Osteoblast (primary cell): Measurements from ENCODE around the gene MAN2A2. TPM values are rescaled to one million over a fixed set of nuclear protein-coding genes. Genes with fewer than 3 reads are reported as not detected.

ENCODE experiments used
- DNase-seq: peaks from one replicate; pipeline ENCODE4 v3.0.0; 2011; ENCODE audit warnings: low spot score, mixed read lengths; ENCODE audit not compliant: insufficient read length; ENCODE audit errors: missing footprints
- H2AFZ ChIP-seq: 2 replicates; pipeline ENCODE4 v1.6.0; 2011; ENCODE audit warnings: mild to moderate bottlenecking, low read length
- H3K27ac ChIP-seq: 2 replicates; pipeline ENCODE4 v1.5.1; 2011; ENCODE audit warnings: mild to moderate bottlenecking, low read depth, low read length, moderate library complexity
- H3K27me3 ChIP-seq: 2 replicates; pipeline ENCODE4 v1.6.0; 2012; ENCODE audit warnings: mild to moderate bottlenecking, control low read depth, inconsistent platforms, low read length, moderate library complexity; ENCODE audit not compliant: insufficient read depth
- H3K36me3 ChIP-seq: 2 replicates; pipeline ENCODE4 v1.5.1; 2011; ENCODE audit warnings: mild to moderate bottlenecking, low read length, control low read depth, moderate library complexity; ENCODE audit not compliant: insufficient read depth
- H3K4me1 ChIP-seq: 2 replicates; pipeline ENCODE4 v1.5.1; 2011; ENCODE audit warnings: mild to moderate bottlenecking, low read length, control low read depth, moderate library complexity; ENCODE audit not compliant: insufficient read depth
- H3K4me2 ChIP-seq: 2 replicates; pipeline ENCODE4 v1.6.0; 2011; ENCODE audit warnings: mild to moderate bottlenecking, low read length; ENCODE audit not compliant: insufficient read depth
- H3K4me3 ChIP-seq: fragments of 200-600 bp; sonication (generic); 3 replicates; pipeline ENCODE4 v1.5.1; 2012; ENCODE audit warnings: mild to moderate bottlenecking, low read length, inconsistent platforms; ENCODE audit not compliant: insufficient read depth
- H3K79me2 ChIP-seq: 2 replicates; pipeline ENCODE4 v1.6.0; 2012; ENCODE audit warnings: mild to moderate bottlenecking, low read length, control low read depth, inconsistent platforms; ENCODE audit not compliant: insufficient read depth
- H3K9me3 ChIP-seq: 2 replicates; pipeline ENCODE4 v1.5.1; 2011; ENCODE audit warnings: low read depth, low read length, control low read depth
- H4K20me1 ChIP-seq: 2 replicates; pipeline ENCODE4 v1.6.0; 2012; ENCODE audit warnings: mild to moderate bottlenecking, low read length, control low read depth; ENCODE audit not compliant: insufficient read depth
- total RNA-seq: library from RNA; depleted of rRNA; stranded (reverse); fragments of >200 nt; gene quantifications from 2 replicates; pipeline ENCODE4 v1.2.3, GENCODE V29; 2012
- TF ChIP-seq, protein P1 (sequence below): IDR thresholded peaks from 2 replicates; pipeline ENCODE4 v1.5.1; 2011; ENCODE audit warnings: mild to moderate bottlenecking, low read depth, low read length, moderate library complexity; ENCODE audit errors: extremely low read depth

The MAN2A2 gene
- total RNA-seq, result 15.2 and 20.0 TPM in 2 replicates

DNA sequence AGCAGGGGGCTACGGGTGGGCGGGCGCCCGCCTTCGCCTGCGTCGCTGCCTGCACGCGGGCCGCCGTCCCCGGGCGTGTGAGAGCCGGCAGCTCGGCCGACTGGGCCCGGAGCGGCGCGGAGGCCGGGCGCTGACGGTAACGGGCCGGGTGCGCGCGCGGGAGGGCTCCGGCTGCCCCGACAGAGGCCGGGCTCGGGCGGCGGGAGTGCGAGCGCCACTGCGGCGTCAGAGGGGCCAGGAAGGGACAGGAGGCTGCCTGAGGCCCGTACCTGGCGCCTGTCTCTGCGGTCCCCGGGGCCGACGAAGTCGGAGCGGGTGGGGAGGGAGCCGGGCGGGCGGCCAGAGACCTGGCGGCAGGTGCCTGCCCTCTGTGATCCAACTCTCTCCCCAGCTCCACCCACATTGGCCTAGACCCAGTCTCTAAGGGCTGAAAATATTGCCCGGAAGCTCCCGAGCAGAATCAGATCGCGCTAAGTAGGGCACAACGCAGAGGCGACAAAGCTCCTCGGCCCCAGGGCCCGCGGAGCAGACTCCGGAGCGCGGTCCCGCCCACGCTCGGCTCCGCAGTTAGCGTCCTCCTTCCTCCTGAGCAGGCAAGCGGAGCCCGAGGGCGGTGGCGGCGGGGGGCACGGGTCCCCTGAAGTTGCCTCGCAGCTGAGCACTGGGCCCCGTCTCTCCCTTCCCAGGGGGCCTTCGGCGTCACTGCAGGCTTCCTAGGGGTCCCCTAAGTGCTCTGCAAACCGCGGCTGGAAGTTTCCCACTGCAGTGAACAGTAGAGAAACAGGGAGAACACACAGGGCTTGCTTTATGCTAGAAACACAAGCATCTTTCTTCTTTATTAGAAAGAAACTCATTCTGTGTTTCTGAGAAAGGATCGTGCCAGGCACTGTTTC, at the start of gene MAN2A2:
TSS of gene MAN2A2 (plus strand) at position 463 of the 893 bp plus-strand sequence. CDS start 906 bp downstream, outside the sequence.
- Histone ChIP-seq H3K4me2 (peak within 1 kb of the TSS; percentile 85), H2AFZ (peak within 1 kb of the TSS; percentile 89), H3K4me3 (peak within 1 kb of the TSS; percentile 78), H3K4me1 (peaks cover 7% of the 10 kb centered on the region), H3K36me3 (peaks cover 12% of the 10 kb centered on the region), H4K20me1 (peaks cover 3% of the 10 kb centered on the region), H3K79me2 (no peaks in the 10 kb centered on the region), H3K27me3 (no peaks in the 10 kb centered on the region), H3K27ac (peak within 1 kb of the TSS; percentile 48), H3K9me3 (no peaks in the 10 kb centered on the region)
- TF ChIP-seq, protein P1, sequence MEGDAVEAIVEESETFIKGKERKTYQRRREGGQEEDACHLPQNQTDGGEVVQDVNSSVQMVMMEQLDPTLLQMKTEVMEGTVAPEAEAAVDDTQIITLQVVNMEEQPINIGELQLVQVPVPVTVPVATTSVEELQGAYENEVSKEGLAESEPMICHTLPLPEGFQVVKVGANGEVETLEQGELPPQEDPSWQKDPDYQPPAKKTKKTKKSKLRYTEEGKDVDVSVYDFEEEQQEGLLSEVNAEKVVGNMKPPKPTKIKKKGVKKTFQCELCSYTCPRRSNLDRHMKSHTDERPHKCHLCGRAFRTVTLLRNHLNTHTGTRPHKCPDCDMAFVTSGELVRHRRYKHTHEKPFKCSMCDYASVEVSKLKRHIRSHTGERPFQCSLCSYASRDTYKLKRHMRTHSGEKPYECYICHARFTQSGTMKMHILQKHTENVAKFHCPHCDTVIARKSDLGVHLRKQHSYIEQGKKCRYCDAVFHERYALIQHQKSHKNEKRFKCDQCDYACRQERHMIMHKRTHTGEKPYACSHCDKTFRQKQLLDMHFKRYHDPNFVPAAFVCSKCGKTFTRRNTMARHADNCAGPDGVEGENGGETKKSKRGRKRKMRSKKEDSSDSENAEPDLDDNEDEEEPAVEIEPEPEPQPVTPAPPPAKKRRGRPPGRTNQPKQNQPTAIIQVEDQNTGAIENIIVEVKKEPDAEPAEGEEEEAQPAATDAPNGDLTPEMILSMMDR, result no peak
- DNase-seq, result peak; percentile 97

DNA sequence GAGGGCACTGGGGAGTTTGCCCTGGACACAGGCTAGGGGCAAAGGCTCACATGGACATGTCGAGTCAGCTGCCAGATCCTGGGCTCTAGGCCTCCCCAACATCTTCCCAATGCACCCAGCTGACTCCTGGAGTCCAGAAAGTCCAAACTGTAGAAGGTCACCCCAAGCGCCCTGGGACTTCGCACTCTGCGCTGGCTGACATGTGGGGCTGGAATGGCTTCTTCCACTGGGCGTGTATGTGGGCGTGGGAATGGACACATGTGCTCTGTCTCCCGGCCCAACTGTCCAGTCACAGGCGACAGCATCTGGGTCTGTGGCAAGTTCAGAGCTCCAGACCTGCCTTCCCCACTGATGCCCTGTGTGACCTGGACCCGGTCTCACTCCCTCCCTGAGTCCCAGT, 48.0 kb upstream of the MAN2A2 start:
- no peak overlapping the region for H2AFZ ChIP-seq
- H3K79me2 ChIP-seq, result no peaks in the 10 kb centered on the region
- peaks cover 7% of the 10 kb centered on the region for H3K4me1 ChIP-seq
- no peak overlapping the region for H3K4me2 ChIP-seq
- peak; percentile 14 for DNase-seq
- no peaks in the 10 kb centered on the region for H3K27me3 ChIP-seq
- H3K9me3 ChIP-seq, result no peaks in the 10 kb centered on the region
- H4K20me1 ChIP-seq, result no peaks in the 10 kb centered on the region
- H3K36me3 ChIP-seq, result no peaks in the 10 kb centered on the region
- no peak overlapping the region for H3K27ac ChIP-seq
- TF ChIP-seq, protein P1, result no peak
- no peak overlapping the region for H3K4me3 ChIP-seq

DNA sequence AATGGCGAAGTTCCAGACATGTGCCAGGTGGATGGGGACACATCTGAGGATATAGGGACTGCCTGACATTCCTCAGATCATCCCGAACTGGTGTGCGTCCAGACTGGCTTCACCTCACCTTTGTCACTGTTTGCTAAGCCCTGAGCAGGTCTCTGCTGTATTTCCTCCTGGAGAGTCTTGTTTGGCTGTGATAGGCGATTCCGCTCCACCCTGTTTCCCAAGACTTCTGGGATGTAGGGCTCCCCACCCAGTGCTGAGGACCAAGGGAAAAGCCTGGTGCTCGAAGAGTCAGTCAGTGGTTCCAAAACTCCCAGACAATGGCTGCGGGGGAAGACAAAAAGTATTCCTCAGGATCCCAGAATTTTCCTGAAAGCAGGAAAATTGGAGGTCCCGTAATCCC, 45.8 kb upstream of the MAN2A2 start:
- Histone ChIP-seq H3K27me3 (no peaks in the 10 kb centered on the region), H2AFZ (no peak overlapping the region), H3K36me3 (no peaks in the 10 kb centered on the region), H4K20me1 (no peaks in the 10 kb centered on the region), H3K4me3 (no peak overlapping the region), H3K27ac (no peak overlapping the region), H3K79me2 (no peaks in the 10 kb centered on the region), H3K4me1 (peaks cover 5% of the 10 kb centered on the region), H3K4me2 (no peak overlapping the region), H3K9me3 (no peaks in the 10 kb centered on the region)
- TF ChIP-seq, protein P1, result no peak
- DNase-seq, result peak; percentile 17

DNA sequence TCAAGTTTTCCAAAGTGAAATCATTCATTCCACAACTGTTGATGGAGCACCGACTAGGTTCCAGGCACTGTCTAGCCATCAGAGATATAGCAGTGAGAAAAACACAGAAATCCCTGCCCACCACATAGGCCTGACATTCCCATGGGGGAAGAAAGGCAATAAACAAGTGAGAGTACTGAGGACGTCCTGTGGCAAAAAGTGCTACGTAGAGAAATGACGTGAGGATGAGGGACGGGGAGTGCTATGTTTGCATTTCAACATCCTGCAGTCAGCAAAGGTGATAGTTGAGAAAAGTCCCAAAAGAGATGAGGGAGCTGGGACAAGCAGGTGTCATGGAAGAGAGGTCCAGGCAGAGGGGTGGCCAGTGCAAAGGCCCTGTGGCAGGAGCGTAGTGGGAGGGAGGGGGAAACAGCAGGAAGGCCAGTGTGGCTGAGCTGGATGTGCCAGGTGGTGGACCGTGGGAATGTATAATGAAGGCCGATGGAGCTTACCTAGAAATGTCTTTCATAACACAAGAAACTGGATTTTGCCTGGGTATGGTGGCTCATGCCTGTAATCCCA, 45.1 kb upstream of the MAN2A2 start:
- no peak overlapping the region for H3K27ac ChIP-seq
- no peak overlapping the region for H3K4me3 ChIP-seq
- H3K4me2 ChIP-seq, result no peak overlapping the region
- H3K27me3 ChIP-seq, result no peaks in the 10 kb centered on the region
- no peak overlapping the region for H2AFZ ChIP-seq
- H3K36me3 ChIP-seq, result no peaks in the 10 kb centered on the region
- no peaks in the 10 kb centered on the region for H4K20me1 ChIP-seq
- no peak for DNase-seq
- TF ChIP-seq, protein P1, result no peak
- no peaks in the 10 kb centered on the region for H3K79me2 ChIP-seq
- H3K9me3 ChIP-seq, result no peaks in the 10 kb centered on the region
- H3K4me1 ChIP-seq, result peaks cover under 1% of the 10 kb centered on the region
